Umbilical cord (tissue), 2 donors: ENCODE results near the gene MBP. TPM values are rescaled to one million over a fixed set of nuclear protein-coding genes. Genes with fewer than 3 reads are reported as not detected.
A peak's percentile ranks its signal among the peaks of the same experiment; 100 is the strongest.
"Not testable (repeated sequence)": the region's sequence is repeated elsewhere in the genome, so short reads cannot be mapped to it uniquely, and the experiment has no call there.

ENCODE experiments used
- DNase-seq: peaks from one replicate; pipeline ENCODE4 v3.0.0-alpha.2; 2015; ENCODE audit warnings: low spot score
- total RNA-seq: library from RNA; depleted of rRNA; stranded (reverse); fragments of >200 nt; gene quantifications from one replicate; pipeline ENCODE4 v1.2.3, GENCODE V29; 2014; ENCODE audit warnings: low replicate concordance; ENCODE audit not compliant: insufficient read depth

The MBP gene
- total RNA-seq, 1 donor from 2014 or later = 20.0 TPM

- DNase-seq = no peak
Measured at GRCh38 chr18:77006305-77007175, 126.0 kb downstream of the MBP start.

GRCh38 chr18:77005651-77006195 is 126.9 kb downstream of the MBP start:
- no peak for DNase-seq

GRCh38 chr18:77004555-77005380 is 127.8 kb downstream of the MBP start:
- peak; percentile 11 for DNase-seq

- no peak for DNase-seq
Measured at GRCh38 chr18:77003316-77003715, 129.3 kb downstream of the MBP start.

GRCh38 chr18:77002496-77002895 is 130.1 kb downstream of the MBP start:
- no peak for DNase-seq

- DNase-seq = no peak
Measured at GRCh38 chr18:77001979-77002378, 130.6 kb downstream of the MBP start.

GRCh38 chr18:77001041-77001440 is 131.5 kb downstream of the MBP start:
- DNase-seq = no peak

GRCh38 chr18:77000527-77000926 is 132.1 kb downstream of the MBP start:
- DNase-seq = peak; percentile 44

- no peak for DNase-seq
Measured at GRCh38 chr18:76999077-76999476, 133.5 kb downstream of the MBP start.

GRCh38 chr18:76997951-76998808 is 134.4 kb downstream of the MBP start:
- no peak for DNase-seq

GRCh38 chr18:76996429-76996828 is 136.2 kb downstream of the MBP start:
- DNase-seq = no peak

GRCh38 chr18:76995896-76996295 is 136.7 kb downstream of the MBP start:
- no peak for DNase-seq

GRCh38 chr18:76994086-76994654 is 138.4 kb downstream of the MBP start:
- DNase-seq = no peak

- DNase-seq = no peak
Measured at GRCh38 chr18:76993573-76993972, 139.0 kb downstream of the MBP start.

- no peak for DNase-seq
Measured at GRCh38 chr18:76993085-76993382, 139.5 kb downstream of the MBP start.

- DNase-seq = no peak
Measured at GRCh38 chr18:76992226-76993084, 140.1 kb downstream of the MBP start.

GRCh38 chr18:76991021-76991688 is 141.4 kb downstream of the MBP start:
- no peak for DNase-seq

- DNase-seq = not testable (repeated sequence)
Measured at GRCh38 chr18:76990343-76991020, 142.1 kb downstream of the MBP start.

- DNase-seq = no peak
Measured at GRCh38 chr18:76989647-76990190, 142.9 kb downstream of the MBP start.
